CD14-positive monocyte (primary cell): ENCODE measurements around the gene RGCC. TPM values are rescaled to one million over a fixed set of nuclear protein-coding genes. Genes with fewer than 3 reads are reported as not detected.
A peak's percentile ranks its signal among the peaks of the same experiment; 100 is the strongest.

ENCODE experiments used
- DNase-seq, 3 donors: peaks; one replicate each; pipeline ENCODE4 v3.0.0-alpha.2; 2011 to 2022
- H2AFZ ChIP-seq: 2 replicates; pipeline ENCODE4 v1.6.0; 2012; ENCODE audit warnings: mild to moderate bottlenecking, low read depth, low read length, inconsistent platforms; ENCODE audit not compliant: insufficient read depth, poor library complexity, severe bottlenecking
- H3K27ac ChIP-seq, 2 donors: 1 replicate in 1 of 2; 2 replicates in 1 of 2; pipeline ENCODE4 v1.5.1; 2012 to 2013; ENCODE audit warnings: low read length in 2 of 2, control low read depth in 1 of 2, inconsistent platforms in 1 of 2, low read depth in 1 of 2, mild to moderate bottlenecking in 1 of 2
- H3K27me3 ChIP-seq, 2 donors: one replicate each; pipeline versions ENCODE4 v1.6.0 to v1.6.1; 2011 to 2013; ENCODE audit warnings: low read length in 2 of 2; ENCODE audit not compliant: control insufficient read depth in 2 of 2, insufficient read depth in 2 of 2
- H3K36me3 ChIP-seq, 2 donors: replicated peaks in 1 of 2; 1 replicate in 1 of 2; 2 replicates in 1 of 2; pipeline versions ENCODE4 v1.5.1 to v1.6.1; 2012 to 2013; ENCODE audit warnings: low read length in 2 of 2, control low read depth in 1 of 2, inconsistent platforms in 1 of 2, mild to moderate bottlenecking in 1 of 2; ENCODE audit not compliant: insufficient read depth in 2 of 2, control insufficient read depth in 1 of 2
- H3K4me1 ChIP-seq, 2 donors: 1 replicate in 1 of 2; 2 replicates in 1 of 2; pipeline versions ENCODE4 v1.5.1 to v1.6.1; 2012 to 2013; ENCODE audit warnings: low read length in 2 of 2, control low read depth in 1 of 2, inconsistent platforms in 1 of 2, mild to moderate bottlenecking in 1 of 2, moderate library complexity in 1 of 2; ENCODE audit not compliant: insufficient read depth in 2 of 2, control insufficient read depth in 1 of 2
- H3K4me2 ChIP-seq: replicated peaks from 2 replicates; pipeline ENCODE3; 2012; ENCODE audit warnings: low read length, moderate library complexity, mild to moderate bottlenecking; ENCODE audit not compliant: poor library complexity, severe bottlenecking; ENCODE audit errors: extremely low read depth
- H3K4me3 ChIP-seq, 3 experiments: fragments of 200-600 bp in 1 of 3; sonication (generic) in 1 of 3; replicated peaks in 1 of 3; 1 replicate in 2 of 3; 2 replicates in 1 of 3; pipeline ENCODE4 v1.5.1; 2011 to 2013; ENCODE audit warnings: low read length in 3 of 3, mild to moderate bottlenecking in 3 of 3, control low read depth in 2 of 3, low read depth in 2 of 3, inconsistent platforms in 1 of 3, moderate library complexity in 1 of 3
- H3K79me2 ChIP-seq: 2 replicates; pipeline ENCODE4 v1.6.0; 2012; ENCODE audit warnings: mild to moderate bottlenecking, control low read depth, inconsistent platforms, low read length, moderate library complexity; ENCODE audit not compliant: insufficient read depth
- H3K9ac ChIP-seq: 2 replicates; pipeline ENCODE4 v1.6.0; 2017; ENCODE audit warnings: low read length, mild to moderate bottlenecking; ENCODE audit not compliant: insufficient read depth, poor library complexity, severe bottlenecking
- H3K9me3 ChIP-seq, 2 donors: replicated peaks in 1 of 2; 1 replicate in 1 of 2; 2 replicates in 1 of 2; pipeline versions ENCODE4 v1.5.1 to v1.6.1; 2012 to 2013; ENCODE audit warnings: low read length in 2 of 2, control low read depth in 1 of 2; ENCODE audit not compliant: control insufficient read depth in 1 of 2, insufficient read depth in 1 of 2
- H4K20me1 ChIP-seq: 2 replicates; pipeline ENCODE4 v1.6.0; 2012; ENCODE audit warnings: mild to moderate bottlenecking, low read length, control low read depth, moderate library complexity; ENCODE audit not compliant: insufficient read depth
- H3K27ac Mint-ChIP-seq, 7 donors: one replicate each; pipeline ENCODE4 v1.8.0; 2020; ENCODE audit warnings: mild to moderate bottlenecking in 7 of 7, mixed read lengths in 7 of 7, moderate library complexity in 6 of 7, inconsistent platforms in 2 of 7
- H3K27me3 Mint-ChIP-seq, 3 donors: one replicate each; pipeline ENCODE4 v1.8.0; 2021 to 2022; ENCODE audit warnings: low read depth in 3 of 3, mild to moderate bottlenecking in 3 of 3, mixed read lengths in 3 of 3, moderate library complexity in 3 of 3, inconsistent platforms in 1 of 3
- H3K36me3 Mint-ChIP-seq, 2 donors: one replicate each; pipeline ENCODE4 v1.8.0; 2020; ENCODE audit warnings: mixed read lengths in 2 of 2, inconsistent platforms in 1 of 2, mild to moderate bottlenecking in 1 of 2
- H3K4me1 Mint-ChIP-seq: one replicate; pipeline ENCODE4 v1.8.0; 2020; ENCODE audit warnings: mild to moderate bottlenecking, mixed read lengths
- H3K4me3 Mint-ChIP-seq, 2 donors: one replicate each; pipeline ENCODE4 v1.8.0; 2020; ENCODE audit warnings: mild to moderate bottlenecking in 2 of 2, mixed read lengths in 2 of 2, moderate library complexity in 1 of 2
- H3K9me3 Mint-ChIP-seq, 7 donors: one replicate each; pipeline ENCODE4 v1.8.0; 2020 to 2022; ENCODE audit warnings: mixed read lengths in 7 of 7, mild to moderate bottlenecking in 6 of 7, moderate library complexity in 6 of 7, inconsistent platforms in 2 of 7
- WGBS: methylation state at CpG from one replicate; pipeline ENCODE4 v1.1.5; 2013; ENCODE audit warnings: missing lambda C conversion rate; ENCODE audit not compliant: insufficient coverage; 5-methylcytosine and 5-hydroxymethylcytosine counted together
- intact Hi-C, 2 donors: fragments of 100-400 bp; cut with micrococcal nuclease; formaldehyde crosslinking; loops; one replicate each; pipeline versions ENCODE4 v1.15.0 to v1.15.1; 2023
- polyA plus RNA-seq, 3 donors: library from polyadenylated mRNA; depleted of rRNA in 1 of 3; unstranded in 2 of 3; stranded (reverse) in 1 of 3; fragments of 300-500 nt in 2 of 3; fragments of >200 nt in 1 of 3; fragmentation: Illumina TruSeq in 2 of 3; gene quantifications; 1 replicate in 2 of 3; 2 replicates in 1 of 3; pipeline ENCODE4 v1.2.3, GENCODE V29; 2012 to 2021
- TF ChIP-seq, protein P1 (sequence below): fragments of 200-600 bp; IDR thresholded peaks from one replicate; pipeline ENCODE4 v1.8.0; 2022; ENCODE audit warnings: antibody characterized with exemption, mild to moderate bottlenecking

The RGCC gene
- polyA plus RNA-seq, 3 donors: 4.3 to 49.5 (median 26.0) TPM

DNA sequence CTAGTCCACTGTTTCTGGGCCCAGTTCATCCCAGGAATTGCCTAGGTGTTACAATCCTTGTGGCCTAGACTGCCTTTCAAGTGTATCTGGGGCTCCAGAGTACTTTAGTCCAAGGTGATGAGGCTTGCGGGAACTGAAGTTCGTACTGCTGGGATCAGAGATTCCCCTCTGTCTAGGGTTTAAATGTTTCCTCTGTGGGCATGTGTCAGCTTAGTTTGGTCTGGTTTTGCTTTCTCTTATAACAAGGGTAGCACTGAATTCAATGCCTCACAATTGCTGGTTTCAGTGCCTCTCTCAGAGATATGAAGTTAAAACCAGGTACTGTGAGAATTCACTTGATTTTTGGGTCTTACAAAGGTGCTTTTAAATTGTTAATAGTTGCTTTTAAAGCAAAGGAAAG, 30.8 kb downstream of the RGCC start:
- Histone ChIP-seq H3K79me2 (no peaks in the 10 kb centered on the region), H3K4me2 (no peak overlapping the region), H3K4me3 (no peak overlapping the region), H2AFZ (no peak overlapping the region), H3K36me3 (no peaks in the 10 kb centered on the region), H3K27me3 (no peaks in the 10 kb centered on the region), H3K27ac (no peak overlapping the region), H3K9ac (no peak overlapping the region), H4K20me1 (no peaks in the 10 kb centered on the region), H3K9me3 (peaks cover 0 to 4% of the 10 kb centered on the region in 2 donors), H3K4me1 (peaks cover 28% of the 10 kb centered on the region in 2 donors)
- Mint-ChIP-seq H3K27ac (no peak overlapping the region), H3K9me3 (peaks cover 2 to 16% (median 9%) of the 10 kb centered on the region in 7 donors), H3K4me3 (no peak overlapping the region), H3K4me1 (peaks cover 27% of the 10 kb centered on the region), H3K36me3 (peaks cover 0 to 2% of the 10 kb centered on the region in 2 donors), H3K27me3 (peaks cover 0 to 3% (median 0%) of the 10 kb centered on the region in 3 donors)
- TF ChIP-seq, protein P1, sequence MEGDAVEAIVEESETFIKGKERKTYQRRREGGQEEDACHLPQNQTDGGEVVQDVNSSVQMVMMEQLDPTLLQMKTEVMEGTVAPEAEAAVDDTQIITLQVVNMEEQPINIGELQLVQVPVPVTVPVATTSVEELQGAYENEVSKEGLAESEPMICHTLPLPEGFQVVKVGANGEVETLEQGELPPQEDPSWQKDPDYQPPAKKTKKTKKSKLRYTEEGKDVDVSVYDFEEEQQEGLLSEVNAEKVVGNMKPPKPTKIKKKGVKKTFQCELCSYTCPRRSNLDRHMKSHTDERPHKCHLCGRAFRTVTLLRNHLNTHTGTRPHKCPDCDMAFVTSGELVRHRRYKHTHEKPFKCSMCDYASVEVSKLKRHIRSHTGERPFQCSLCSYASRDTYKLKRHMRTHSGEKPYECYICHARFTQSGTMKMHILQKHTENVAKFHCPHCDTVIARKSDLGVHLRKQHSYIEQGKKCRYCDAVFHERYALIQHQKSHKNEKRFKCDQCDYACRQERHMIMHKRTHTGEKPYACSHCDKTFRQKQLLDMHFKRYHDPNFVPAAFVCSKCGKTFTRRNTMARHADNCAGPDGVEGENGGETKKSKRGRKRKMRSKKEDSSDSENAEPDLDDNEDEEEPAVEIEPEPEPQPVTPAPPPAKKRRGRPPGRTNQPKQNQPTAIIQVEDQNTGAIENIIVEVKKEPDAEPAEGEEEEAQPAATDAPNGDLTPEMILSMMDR: no peak
- 92% methylated on average over 2 of the region's 2 CpGs for WGBS
- DNase-seq: no peak
- intact Hi-C loops: no loop called here

DNA sequence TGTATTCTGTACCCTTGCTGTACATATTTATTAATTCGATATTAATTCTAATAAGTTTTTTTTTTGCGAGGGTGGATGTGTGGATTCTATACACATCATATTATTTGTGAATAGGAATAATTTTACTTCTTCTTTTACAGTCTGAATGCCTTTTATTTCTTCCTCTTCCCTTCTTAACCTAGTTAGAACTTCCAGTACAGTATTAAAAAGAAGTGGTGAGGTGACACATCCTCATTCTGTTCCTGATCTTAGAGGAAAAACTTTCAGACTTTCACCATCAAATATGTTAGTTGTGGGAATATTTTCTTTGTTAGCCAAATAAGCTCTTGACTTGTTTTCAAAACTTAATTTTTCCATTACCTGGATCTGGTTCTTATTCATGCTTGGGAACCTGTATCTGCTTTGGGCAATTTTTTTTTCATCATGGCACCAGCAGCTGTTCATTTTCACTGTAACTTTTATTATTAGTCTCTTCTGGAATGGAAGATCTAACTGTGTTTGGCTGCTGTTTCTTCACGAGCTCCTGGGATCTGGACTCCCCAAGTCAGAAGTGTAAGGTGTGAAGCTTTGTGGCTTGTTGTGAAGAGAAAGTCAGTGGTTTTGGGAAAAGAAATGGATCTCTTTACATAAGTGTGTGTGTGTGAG, 33.1 kb downstream of the RGCC start:
- Mint-ChIP-seq H3K27me3 (no peaks in the 10 kb centered on the region), H3K36me3 (peaks cover 0 to 2% of the 10 kb centered on the region in 2 donors), H3K9me3 (peaks cover 0 to 8% (median 6%) of the 10 kb centered on the region in 7 donors), H3K4me1 (peaks cover 35% of the 10 kb centered on the region), H3K27ac (peak overlapping the region in 6 of 7 donors; percentile 23 to 76 (median 46)), H3K4me3 (peak overlapping the region in 1 of 2 donors; percentile 2)
- 100% methylated on average over 1 of the region's 3 CpGs for WGBS
- H3K4me2 ChIP-seq: no peak overlapping the region
- H3K4me1 ChIP-seq: peaks cover 35 to 36% of the 10 kb centered on the region in 2 donors
- no peaks in the 10 kb centered on the region for H3K27me3 ChIP-seq
- intact Hi-C loops: loop anchor here (5.0 to 10.0 kb wide), 3 partner anchors 33 to 164 kb away; partner anchors contain the start of gene RGCC (in 2 of the 2)
- peak in 2 of 3 donors; percentile 57 to 60 for DNase-seq
- H2AFZ ChIP-seq: no peak overlapping the region
- H4K20me1 ChIP-seq: no peaks in the 10 kb centered on the region
- H3K9me3 ChIP-seq: no peaks in the 10 kb centered on the region
- TF ChIP-seq, protein P1: no peak
- peak overlapping the region in 1 of 2 donors; percentile 97 for H3K27ac ChIP-seq
- H3K9ac ChIP-seq: no peak overlapping the region
- H3K4me3 ChIP-seq: peak overlapping the region in 1 of 3 experiments; percentile 0
- H3K79me2 ChIP-seq: no peaks in the 10 kb centered on the region
- no peaks in the 10 kb centered on the region for H3K36me3 ChIP-seq
